ENCODE data around the gene VMO1.

Gene VMO1

DNA sequence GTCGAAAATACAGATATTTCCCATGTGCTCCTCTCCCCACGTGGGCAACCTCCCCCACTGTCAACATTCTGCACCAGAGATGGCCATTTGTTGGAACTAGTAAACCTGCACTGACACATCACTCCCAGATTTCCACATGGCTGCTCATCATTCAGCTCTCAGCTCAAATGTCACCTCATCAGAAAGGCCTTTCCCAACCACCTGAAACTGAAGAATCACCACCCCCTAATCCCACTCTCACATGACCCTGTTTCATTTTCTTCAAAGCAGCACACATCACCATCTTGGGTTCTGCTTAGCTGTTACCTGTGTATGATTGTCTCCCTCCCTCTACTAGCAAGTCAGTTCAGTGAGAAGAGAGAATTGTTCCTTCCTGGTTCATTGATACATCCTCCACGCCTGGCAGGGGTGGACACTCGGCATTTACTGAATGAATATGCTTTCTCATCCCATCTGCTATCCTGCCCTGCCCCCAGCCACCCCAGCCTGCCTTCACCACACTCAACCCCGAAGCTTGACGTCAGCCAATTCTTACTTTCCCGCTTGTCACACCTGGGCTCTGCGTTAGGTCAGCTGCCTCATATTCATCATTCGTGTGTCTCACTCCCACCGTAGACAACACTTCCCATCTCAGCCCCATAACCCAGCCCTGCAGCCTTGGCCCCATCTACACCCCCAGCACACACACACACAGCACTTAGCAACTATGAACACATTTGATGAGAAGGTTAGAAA lies 14.5 kb upstream of the VMO1 start:
- no peak for DNase-seq (ENCODE audit: low read depth)

DNA sequence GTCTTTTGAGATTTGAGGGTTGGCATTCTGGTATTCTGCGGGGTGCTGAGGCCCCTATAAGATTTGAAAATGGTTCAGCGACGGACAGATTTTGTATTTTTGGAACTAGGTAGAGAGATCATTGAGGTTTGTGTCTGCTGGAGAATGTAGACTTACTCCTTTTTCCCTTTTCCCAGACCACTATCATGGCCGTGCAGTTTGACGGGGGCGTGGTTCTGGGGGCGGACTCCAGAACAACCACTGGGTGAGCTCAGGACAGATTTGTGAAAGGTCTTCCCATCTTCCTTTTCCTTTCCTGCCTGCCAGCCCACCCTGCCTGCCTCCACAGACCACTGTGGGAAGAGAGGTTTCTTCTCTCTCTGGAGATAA lies 10.4 kb upstream of the VMO1 start:
- DNase-seq (ENCODE audit: low read depth): no peak

DNA sequence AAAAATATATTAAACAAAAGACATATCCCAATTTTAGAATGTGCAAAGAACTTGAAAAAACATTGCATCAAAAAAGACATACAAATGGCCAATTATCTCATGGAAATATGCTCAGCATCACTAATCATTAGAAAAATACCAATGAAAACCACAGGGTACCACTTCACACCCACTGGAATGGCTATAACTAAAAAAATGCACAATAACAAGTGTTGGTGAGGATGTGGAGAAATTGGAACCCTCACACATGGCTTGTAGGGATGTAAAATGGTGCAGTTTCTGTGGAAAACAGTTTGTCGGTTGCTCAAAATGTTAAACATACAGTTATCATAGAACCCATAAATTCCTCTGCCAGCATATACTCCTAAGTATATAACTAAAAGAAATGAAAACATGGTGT lies 9.0 kb upstream of the VMO1 start:
- DNase-seq (ENCODE audit: low read depth): no peak

DNA sequence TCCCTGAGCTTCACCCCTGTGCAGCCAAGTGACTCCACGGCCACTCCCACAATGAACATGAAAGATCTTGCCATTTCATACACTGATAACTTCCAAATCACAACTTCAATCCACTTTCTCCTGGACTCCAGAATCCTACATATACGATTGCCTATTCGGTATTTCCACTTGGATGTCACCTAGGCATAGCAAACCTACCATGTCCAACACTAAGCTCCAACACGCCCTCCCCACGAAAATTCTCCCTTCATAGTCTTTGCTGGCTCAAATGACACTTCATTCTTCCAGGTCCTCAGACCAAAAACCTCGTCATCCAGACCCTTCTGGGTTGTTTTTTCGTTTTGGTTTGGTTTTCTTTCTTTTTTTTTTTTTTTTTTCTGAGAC lies 4.5 kb upstream of the VMO1 start:
- no peak for DNase-seq (ENCODE audit: low read depth)

DNA sequence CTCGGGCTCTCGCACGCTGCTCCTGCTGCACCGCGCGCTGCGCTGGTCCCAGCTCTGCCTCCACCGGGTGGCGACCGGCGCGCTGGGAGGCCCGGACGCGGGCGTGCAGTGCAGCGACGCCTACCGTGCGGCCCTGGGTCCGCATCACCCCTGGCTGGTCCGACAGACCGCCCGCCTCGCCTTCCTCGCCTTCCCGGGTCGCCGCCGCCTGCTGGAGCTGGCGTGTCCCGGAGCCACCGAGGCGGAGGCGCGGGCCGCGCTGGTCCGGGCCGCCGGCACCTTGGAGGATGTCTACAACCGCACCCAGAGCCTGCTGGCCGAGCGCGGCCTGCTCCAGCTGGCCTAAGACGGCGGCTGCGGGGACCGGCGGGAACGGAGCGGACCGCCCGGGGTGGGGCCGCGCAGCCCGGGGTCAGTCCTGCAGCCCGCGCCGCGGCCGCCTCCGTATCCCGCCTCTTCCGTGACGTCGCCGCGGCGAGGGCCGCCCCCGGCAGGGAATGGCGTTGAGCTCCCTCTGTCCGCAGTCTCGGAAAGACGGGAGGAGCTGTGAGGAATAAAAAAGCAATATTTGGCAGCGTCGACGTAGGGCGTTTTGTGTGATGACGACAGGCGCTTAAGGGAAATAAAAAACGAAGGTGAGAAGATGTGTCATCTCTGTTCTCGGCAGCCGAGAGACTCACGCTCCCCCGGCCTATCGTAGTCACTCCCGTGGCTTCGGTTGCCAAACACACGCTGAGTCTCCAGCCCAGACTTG lies 4.0 kb upstream of the VMO1 start:
- peak; percentile 88 for DNase-seq (ENCODE audit: low read depth)

DNA sequence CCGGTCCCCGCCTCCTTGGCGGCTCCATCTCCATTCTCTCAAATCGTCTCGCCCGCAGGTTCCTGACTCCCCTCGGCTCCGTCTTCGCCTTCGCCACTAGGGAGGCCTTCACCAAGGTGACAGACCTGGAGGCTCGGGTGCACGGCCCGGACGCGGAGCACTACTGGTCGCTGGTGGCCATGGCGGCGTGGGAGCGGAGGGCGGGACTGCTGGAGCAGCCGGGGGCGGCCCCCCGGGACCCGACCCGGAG lies 3.5 kb upstream of the VMO1 start:
- DNase-seq (ENCODE audit: low read depth): no peak

DNA sequence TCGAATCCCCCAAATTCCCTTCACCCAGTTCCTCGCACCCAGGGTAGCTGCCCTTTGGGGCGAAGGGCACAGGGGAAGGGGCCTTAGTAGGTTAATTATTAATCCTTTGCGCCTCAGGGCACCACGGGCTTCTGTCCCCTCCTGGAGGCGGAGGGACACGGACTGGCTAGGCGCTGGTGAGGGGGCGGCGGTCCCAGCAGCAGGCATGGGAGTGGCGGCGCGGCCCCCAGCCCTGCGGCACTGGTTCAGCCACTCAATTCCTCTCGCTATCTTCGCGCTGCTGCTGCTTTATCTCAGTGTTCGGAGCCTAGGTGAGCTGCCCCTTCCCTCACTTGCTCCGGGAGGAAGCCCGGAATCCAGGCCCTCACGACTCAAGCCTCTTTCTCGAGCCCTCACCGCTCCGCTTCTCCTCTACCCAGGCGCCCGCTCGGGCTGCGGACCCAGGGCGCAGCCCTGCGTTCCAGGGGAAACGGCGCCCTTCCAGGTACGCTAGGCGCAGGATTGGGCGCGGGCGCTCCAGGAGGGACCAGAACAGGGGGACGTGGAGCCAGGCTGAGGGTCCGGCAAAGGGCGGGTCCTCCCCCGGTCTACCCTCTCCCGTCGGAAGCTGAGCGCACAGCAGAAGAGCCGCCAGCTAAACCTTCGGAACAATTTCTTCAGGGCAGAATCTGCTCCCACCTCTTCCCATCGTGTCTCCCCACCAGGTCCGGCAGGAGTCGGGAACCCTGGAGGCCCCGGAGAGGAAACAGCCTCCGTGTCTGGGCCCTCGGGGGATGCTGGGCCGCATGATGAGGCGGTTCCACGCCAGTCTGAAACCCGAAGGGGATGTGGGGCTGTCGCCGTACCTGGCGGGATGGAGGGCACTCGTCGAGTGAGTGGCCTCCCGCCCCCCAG lies 2.9 kb upstream of the VMO1 start, which contains the start of gene GLTPD2:
GLTPD2 (plus strand) TSS at position 158 of the 894 bp plus-strand sequence; CDS start at position 206, 48 bp downstream.
- no peak for DNase-seq (ENCODE audit: low read depth)

DNA sequence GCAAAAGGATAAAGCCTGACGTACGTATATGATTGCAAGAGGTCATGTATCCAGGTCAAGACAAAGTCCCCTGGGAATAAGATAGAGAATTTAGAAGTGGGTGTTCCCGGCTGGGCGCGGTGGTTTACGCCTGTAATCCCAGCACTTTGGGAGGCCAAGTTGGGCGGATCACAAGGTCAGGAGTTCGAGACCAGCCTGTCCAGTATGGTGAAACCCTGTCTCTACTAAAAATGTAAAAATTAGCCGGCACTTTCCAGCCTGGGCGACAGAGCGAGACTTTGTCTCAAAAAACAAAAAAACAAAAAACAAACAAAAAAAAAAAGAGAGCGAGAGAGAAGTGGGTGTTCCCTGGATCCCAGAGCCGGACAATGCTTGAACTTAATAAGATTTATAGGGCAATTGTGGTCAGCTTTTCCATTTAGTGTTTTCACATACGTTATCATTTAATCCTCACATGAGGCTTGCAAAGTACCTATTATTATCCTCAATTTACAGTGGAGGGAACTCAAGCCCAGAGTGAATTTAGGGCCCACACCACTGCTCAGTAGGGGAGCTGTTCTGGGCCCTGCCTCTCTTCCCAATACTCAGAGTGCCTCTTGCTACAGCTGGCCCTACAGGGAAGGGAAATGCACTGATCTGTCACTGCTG lies 2.1 kb upstream of the VMO1 start:
- no peak for DNase-seq (ENCODE audit: low read depth)

DNA sequence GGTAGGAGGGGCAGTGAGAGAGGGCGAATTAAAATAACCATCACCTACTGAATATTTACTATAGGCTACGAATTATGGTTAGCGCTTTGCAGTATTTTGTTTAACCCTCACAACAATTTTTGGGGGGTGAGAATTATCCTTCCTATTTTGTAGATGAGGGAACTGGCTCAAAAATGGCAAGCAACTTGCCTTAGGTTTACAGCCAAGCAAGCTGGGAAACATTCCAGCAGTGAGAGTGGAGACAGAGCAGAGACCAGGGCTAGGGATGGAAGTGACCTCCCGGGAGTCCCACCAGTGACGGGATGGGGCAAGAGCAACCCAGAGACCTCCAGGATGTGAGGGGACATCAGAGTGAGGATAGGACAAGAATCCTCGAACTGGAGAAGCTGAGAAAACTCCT lies 352 bp upstream of the VMO1 start:
- no peak for DNase-seq (ENCODE audit: low read depth)

DNA sequence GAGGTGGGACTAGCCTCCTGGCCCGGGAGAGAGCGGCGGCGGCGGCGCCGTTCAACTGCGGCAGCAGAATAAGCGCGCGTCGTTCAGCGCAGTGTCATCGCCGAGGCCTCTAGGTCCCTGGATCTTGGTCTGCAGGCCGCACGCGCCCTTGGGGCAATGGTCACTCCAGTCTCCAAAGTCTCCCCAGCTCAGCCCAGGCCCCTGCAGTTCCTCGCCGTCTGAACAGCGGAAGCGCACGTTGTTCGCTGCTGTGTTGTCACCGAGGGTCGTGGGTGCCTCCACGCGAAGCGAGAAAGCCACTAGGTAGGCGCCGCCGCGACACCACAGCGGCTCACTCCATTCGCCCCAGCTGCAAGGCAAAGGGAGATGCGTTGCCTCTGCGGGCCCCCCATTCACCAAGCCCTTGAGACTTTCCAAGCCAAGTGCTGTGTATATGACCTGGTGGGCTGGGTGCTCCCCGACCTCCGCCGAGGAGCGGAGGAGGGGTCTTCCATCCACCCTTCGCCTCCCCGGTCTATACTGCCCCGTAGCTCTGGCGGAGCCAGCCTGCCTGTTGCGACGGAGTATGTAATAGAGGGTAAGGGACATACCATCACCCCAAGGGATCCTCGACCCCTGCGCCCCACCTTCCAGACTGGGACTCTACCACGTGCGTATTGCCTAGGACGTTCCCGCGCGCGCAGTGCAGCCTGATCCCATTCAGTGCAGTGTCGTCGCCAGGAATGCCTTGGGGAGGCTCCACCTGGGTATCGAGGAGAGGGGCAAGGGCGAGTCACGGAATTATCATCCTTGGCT lies 656 bp downstream of the VMO1 start:
- DNase-seq (ENCODE audit: low read depth): no peak

DNA sequence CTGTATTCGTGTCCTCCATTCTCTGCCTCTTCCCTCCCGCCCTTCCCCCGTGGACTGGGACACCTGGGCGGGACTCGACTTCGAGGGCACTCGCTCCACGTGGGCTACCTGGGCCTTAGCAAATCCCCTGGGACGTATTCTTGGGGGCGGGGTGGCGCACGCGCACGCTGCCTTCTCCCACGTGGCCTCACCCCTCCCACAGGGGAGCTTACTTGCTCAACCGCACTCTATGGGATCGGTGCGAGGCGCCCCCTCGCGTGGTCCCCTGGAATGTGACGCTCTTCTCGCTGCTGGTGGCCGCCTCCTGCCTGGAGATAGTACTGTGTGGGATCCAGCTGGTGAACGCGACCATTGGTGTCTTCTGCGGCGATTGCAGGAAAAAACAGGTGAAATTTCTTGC lies 3.5 kb downstream of the VMO1 start:
- no peak for DNase-seq (ENCODE audit: low read depth)

DNA sequence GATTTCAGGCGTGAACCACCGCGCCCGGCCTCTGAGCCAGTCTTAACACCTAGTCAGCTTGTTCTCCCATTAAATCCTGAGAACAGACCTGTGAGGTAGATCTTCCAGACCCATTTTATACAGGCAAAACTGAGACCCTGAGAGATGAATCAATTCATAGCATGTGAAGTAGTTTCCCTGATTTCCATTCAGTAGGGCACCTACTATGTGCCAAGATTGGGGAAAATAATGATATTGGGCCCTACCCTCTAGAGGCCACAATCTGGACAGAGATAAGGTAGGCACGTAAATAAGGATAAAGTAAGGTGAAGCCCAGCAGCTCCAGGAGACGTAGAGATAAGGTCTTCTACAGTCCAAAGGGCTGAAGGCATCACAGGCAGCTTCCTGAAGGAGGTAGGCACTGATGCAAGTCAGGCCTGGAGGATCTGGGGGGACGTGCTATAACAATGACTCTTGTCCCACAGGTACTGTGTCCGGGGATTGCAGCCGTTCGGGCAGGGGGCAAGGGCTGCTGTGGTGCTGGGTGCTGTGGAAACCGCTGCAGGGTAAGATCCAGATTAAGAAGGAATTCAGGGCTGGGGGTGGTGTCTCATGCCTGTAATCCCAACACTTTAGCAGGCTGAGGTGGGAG lies 5.7 kb downstream of the VMO1 start:
- no peak for DNase-seq (ENCODE audit: low read depth)

DNA sequence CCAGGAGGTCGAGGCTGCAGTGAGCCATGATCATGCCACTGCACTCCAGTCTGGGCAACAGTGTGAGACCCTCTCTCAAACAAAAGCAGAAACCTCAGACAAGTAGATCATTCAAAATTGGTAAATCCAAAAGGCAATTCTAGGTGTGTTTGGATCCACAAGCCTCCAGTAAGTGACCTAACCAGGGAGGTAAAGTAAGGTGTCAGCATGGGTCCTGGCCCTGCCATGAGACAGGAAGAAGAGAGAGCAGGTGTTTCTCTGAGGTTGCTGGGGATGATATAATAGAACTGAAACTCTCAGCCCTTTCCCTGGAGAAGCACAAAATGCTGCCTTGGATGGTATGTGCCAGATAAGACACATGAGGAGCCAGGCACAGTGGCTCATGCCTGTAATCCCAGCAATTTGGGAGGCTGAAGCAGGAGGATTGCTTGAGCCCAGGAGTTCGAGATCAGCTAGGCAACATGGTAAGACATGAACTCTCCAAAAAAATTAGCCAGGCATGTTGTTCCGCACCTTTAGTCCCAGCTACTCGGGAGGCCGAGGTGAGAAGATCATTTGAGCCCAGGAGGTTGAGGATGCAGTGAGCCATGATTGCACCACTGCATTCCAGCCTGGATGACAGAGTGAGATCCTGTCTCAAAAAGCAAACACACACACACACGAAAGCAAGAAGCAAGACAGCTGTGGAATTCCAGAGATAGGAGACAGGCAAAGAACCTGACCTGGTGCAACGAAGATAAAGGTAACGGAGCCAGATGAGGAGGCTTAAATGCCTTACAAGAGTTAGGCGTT lies 8.0 kb downstream of the VMO1 start:
- DNase-seq (ENCODE audit: low read depth): no peak

DNA sequence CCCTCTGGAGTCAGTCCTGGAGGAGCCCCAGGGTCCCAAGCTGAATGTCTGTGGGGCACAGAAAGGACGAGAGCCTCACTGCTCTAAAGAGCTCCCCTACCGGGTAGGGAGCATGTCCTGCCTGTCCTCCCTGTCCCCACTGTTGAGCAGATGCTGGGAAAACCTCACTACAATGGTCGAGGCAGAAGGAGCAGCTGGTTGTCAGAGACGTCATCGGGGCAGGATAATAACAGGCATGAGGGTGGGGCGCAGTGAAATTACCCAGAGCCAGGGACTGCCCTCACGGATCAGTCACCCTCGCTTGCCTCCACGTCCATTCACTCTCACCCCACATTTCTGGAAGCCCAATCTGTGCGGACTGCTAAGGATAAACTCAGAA lies 13.9 kb downstream of the VMO1 start:
- no peak for DNase-seq (ENCODE audit: low read depth)

DNA sequence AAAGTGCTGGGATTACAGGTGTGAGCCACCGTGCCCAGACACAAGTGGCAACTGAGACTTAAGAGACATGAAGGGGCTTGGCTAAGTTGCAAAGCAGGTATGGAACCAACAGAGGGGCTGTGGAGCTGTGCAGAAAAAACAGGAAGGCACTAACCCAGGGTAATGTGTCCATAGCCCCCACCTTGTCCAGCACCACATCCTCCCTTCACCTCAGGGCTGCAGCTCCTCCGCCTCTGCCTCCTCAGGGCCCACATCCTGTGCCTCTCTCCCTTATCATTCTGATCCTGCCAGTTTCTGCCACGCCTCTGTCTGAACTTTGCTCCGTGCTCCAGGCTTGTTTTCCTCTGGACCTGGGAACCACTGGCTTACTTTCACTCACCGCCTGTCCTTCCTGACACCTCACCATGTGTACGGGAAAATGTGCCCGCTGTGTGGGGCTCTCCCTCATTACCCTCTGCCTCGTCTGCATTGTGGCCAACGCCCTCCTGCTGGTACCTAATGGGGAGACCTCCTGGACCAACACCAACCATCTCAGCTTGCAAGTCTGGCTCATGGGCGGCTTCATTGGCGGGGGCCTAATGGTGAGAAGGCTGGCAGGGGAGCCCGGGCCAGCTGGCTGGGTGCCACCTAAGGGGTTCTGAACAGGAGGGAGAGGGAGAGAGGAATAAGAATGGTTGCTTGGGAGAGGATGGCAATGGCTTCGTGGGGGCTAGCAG lies 14.5 kb downstream of the VMO1 start, which contains the start of gene TM4SF5:
TM4SF5 (plus strand) TSS at position 368 of the 716 bp plus-strand sequence; CDS start at position 405, 37 bp downstream.
- DNase-seq (ENCODE audit: low read depth): no peak

DNA sequence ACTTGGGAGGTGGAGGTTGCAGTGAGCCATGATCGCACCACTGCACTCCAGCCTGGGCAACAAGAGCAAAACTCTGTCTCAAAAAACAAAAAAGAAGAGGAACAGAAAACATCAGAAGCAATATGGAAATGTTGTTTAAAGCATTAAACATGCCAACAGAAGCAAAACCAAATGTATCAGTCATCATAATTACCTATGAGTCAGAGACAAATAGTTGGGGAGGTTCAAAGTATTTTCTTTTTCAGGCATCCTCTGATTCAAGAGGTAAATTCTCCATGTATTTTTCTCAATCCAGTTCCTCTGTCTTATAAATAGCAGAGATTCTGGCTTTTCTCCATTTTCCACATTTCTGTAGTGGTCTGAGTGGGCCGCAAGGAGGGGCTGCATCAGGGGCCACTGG lies 16.5 kb downstream of the VMO1 start:
- DNase-seq (ENCODE audit: low read depth): no peak

DNA sequence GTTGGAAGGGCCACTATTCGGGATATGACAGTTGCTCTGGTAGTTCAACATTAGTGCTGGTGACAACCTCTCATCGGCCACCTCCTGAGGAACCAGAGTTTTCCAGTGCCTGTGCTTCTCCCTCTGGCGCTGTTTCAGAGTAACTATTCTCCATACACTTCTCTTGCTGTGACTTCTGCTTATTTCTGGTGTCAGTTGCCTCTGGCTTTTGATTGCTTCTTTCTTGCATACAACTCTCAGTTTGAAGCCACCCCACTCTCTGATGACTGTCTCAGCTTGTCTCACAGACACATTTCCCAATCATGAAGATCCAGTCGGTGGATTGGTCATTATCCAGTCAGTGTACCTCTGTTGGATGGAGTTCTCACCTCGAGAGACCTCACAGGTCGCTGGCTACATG lies 17.9 kb downstream of the VMO1 start:
- no peak for DNase-seq (ENCODE audit: low read depth)

DNA sequence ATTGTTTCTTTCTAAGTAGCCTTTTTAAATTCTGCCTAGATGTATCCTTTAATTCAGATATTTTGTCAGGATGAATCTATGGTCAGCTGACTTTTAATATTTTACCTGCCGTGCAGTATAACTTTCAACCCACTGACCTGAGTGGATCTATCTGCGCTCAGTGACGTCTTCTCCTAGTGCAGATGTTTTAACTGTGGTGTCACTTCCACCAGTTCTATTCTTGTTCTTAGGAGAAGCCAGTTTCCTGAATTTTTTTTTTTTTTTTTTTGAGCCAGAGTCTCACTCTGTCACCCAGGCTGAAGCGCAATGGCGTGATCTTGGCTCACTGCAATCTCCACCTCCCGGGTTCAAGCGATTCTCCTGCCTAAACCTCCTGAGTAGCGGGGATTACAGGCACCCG lies 19.4 kb downstream of the VMO1 start:
- no peak for DNase-seq (ENCODE audit: low read depth)

DNA sequence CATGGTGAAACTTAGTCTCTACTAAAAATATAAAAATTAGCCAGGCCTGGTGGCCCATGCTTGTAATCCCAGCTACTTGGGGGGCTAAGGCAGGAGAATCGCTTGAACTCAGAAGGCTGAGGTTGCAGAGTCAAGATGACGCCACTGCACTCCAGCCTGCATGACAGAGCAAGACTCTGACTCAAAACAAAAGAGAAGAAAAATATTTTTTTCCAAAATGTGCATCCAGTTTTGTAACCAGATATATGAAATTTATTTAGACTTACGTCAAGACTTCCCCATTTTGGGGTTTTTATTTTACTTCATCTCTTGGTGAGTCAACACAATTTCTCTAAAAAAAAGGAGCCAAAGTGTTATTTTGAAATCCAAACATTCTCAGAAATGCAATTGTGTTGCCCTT lies 20.0 kb downstream of the VMO1 start:
- DNase-seq (ENCODE audit: low read depth): no peak

DNA sequence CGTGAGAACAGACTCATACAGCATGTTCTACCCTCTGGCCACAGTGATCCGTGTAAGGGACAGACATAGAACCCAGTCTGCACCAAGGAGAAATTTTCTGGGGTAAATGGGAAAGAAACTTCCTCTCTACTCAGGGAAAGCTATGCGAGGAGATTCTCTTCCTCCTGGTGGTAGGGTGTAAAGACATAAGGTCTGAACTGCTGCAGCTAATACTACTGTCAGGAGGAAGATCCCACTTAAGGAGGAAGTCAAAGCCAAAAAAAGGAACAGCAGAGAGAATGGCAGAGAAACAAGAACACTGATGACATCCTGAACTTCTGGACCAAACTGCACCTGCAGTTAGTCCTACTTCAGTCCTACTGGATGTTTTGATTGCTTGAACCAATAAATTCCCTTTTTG lies 21.6 kb downstream of the VMO1 start:
- DNase-seq (ENCODE audit: low read depth): no peak

All from stromal cell of bone marrow (primary cell).